ENCODE data around the gene NTN1.

- TF ChIP-seq CTCF (IDR thresholded peaks at IDR 0.05; ENCODE audit: insufficient read depth, low read length, poor library complexity, severe bottlenecking) (no peak), EZH2phosphoT487 (conservative IDR thresholded peaks at IDR 0.05; ENCODE audit: low read length) (no peak)
These were observed 14.1 kb upstream of the NTN1 start for GRCh38 chr17:9007052-9007714.

All from SU-DHL-6 (cell line).